SK-N-SH treated with all-trans-retinoic acid at 6 μM for 48 hours (cell line): ENCODE measurements around the gene PDGFB.

ENCODE experiments used
- ATAC-seq: fragments of 200-7000 bp; cut with Tn5 transposase; 3 replicates; pipeline ENCODE4 v1.9.1; 2020; ENCODE audit warnings: mild to moderate bottlenecking, moderate library complexity
- ARNTL ChIP-seq: fragments of 450-650 bp; formaldehyde crosslinking; IDR thresholded peaks from 2 replicates; pipeline ENCODE4 v1.5.0; 2020; ENCODE audit warnings: low read depth, mild to moderate bottlenecking, moderate library complexity, borderline replicate concordance
- BACH2 ChIP-seq: fragments of 250-450 bp; sonication (Bioruptor Pico); IDR thresholded peaks from 2 replicates; pipeline ENCODE4 v1.9.0; 2021; ENCODE audit warnings: mild to moderate bottlenecking, borderline replicate concordance
- CREB5 ChIP-seq: fragments of 250-450 bp; sonication (Bioruptor Pico); IDR thresholded peaks from 2 replicates; pipeline ENCODE4 v1.5.1; 2020; ENCODE audit warnings: low read depth, mild to moderate bottlenecking, moderate library complexity
- CSDC2 ChIP-seq: fragments of 250-450 bp; sonication (Bioruptor Pico); IDR thresholded peaks from 2 replicates; pipeline ENCODE4 v1.5.0; 2020; ENCODE audit warnings: mild to moderate bottlenecking, moderate library complexity
- CSRNP3 ChIP-seq: fragments of 250-450 bp; sonication (Bioruptor Pico); IDR thresholded peaks from 2 replicates; pipeline ENCODE4 v1.5.1; 2021; ENCODE audit warnings: mild to moderate bottlenecking, moderate library complexity
- ESRRG ChIP-seq: fragments of 250-450 bp; sonication (Bioruptor Pico); IDR thresholded peaks from 2 replicates; pipeline ENCODE4 v1.6.1; 2021; ENCODE audit warnings: mild to moderate bottlenecking
- OSR1 ChIP-seq: fragments of 250-450 bp; sonication (Bioruptor Pico); IDR thresholded peaks from 2 replicates; pipeline ENCODE4 v1.8.0; 2022; ENCODE audit warnings: moderate library complexity, mild to moderate bottlenecking, inconsistent platforms
- PATZ1 ChIP-seq: fragments of 250-450 bp; sonication (Bioruptor Pico); IDR thresholded peaks from 2 replicates; pipeline ENCODE4 v1.8.0; 2020; ENCODE audit warnings: mild to moderate bottlenecking, moderate library complexity, borderline replicate concordance
- POU6F1 ChIP-seq: fragments of 250-450 bp; sonication (Bioruptor Pico); IDR thresholded peaks from 2 replicates; pipeline ENCODE4 v1.8.0; 2021; ENCODE audit warnings: low read depth, mild to moderate bottlenecking, moderate library complexity, borderline replicate concordance
- PPARA ChIP-seq: fragments of 250-450 bp; sonication (Bioruptor Pico); IDR thresholded peaks from 2 replicates; pipeline ENCODE4 v1.5.0; 2020; ENCODE audit warnings: mild to moderate bottlenecking, borderline replicate concordance
- SNAI2 ChIP-seq: fragments of 250-450 bp; sonication (Bioruptor Pico); IDR thresholded peaks from 2 replicates; pipeline ENCODE4 v1.5.0; 2020; ENCODE audit warnings: mild to moderate bottlenecking, moderate library complexity
- TCF4 ChIP-seq: fragments of 250-450 bp; sonication (Bioruptor Pico); IDR thresholded peaks from 2 replicates; pipeline ENCODE4 v1.8.0; 2021; ENCODE audit warnings: mild to moderate bottlenecking, moderate library complexity, borderline replicate concordance
- TOX ChIP-seq: fragments of 250-450 bp; sonication (Bioruptor Pico); IDR thresholded peaks from 2 replicates; pipeline ENCODE4 v1.8.0; 2021; ENCODE audit warnings: mild to moderate bottlenecking, moderate library complexity, borderline replicate concordance
- TSHZ2 ChIP-seq: fragments of 250-450 bp; sonication (Bioruptor Pico); IDR thresholded peaks from 2 replicates; pipeline ENCODE4 v1.5.0; 2020; ENCODE audit warnings: mild to moderate bottlenecking, moderate library complexity
- ZC3H10 ChIP-seq: fragments of 250-450 bp; sonication (Bioruptor Pico); IDR thresholded peaks from 2 replicates; pipeline ENCODE4 v1.5.1; 2021; ENCODE audit warnings: mild to moderate bottlenecking, moderate library complexity
- ZFP3 ChIP-seq: fragments of 250-450 bp; sonication (Bioruptor Pico); IDR thresholded peaks from 2 replicates; pipeline ENCODE4 v1.5.0; 2020; ENCODE audit warnings: mild to moderate bottlenecking, moderate library complexity
- ZFP30 ChIP-seq: fragments of 450-650 bp; formaldehyde crosslinking; IDR thresholded peaks from 2 replicates; pipeline ENCODE4 v1.5.0; 2022; ENCODE audit warnings: mild to moderate bottlenecking, moderate library complexity
- ZNF565 ChIP-seq: fragments of 450-650 bp; formaldehyde crosslinking; conservative IDR thresholded peaks from 2 replicates; pipeline ENCODE4 v1.5.0; 2020; ENCODE audit warnings: low read depth, mild to moderate bottlenecking, moderate library complexity
- ZNF70 ChIP-seq: fragments of 450-650 bp; formaldehyde crosslinking; IDR thresholded peaks from 2 replicates; pipeline ENCODE4 v1.5.0; 2020; ENCODE audit warnings: mild to moderate bottlenecking, moderate library complexity
- ZNF8 ChIP-seq: fragments of 450-650 bp; formaldehyde crosslinking; IDR thresholded peaks from 2 replicates; pipeline ENCODE4 v1.5.0; 2020; ENCODE audit warnings: mild to moderate bottlenecking, moderate library complexity

PDGFB gene

GRCh38 chr22:39270280-39270679 lies 25.5 kb upstream of the PDGFB start:
- no peak for ATAC-seq
- TF ChIP-seq ZFP30 (CRISPR knock-in tag) (no peak), ZNF8 (CRISPR knock-in tag) (no peak), TSHZ2 (CRISPR knock-in tag) (no peak), CREB5 (CRISPR knock-in tag) (no peak), SNAI2 (CRISPR knock-in tag) (no peak), OSR1 (no peak), ARNTL (no peak), ZNF565 (CRISPR knock-in tag) (no peak), POU6F1 (no peak), ESRRG (CRISPR knock-in tag) (no peak), PATZ1 (no peak), ZNF70 (CRISPR knock-in tag) (no peak), CSDC2 (no peak), PPARA (no peak), CSRNP3 (CRISPR knock-in tag) (no peak), ZC3H10 (CRISPR knock-in tag) (no peak), ZFP3 (no peak), TOX (CRISPR knock-in tag) (no peak)

GRCh38 chr22:39269095-39269790 lies 24.5 kb upstream of the PDGFB start:
- no peak for ATAC-seq
- no peak for TF ChIP-seq CSDC2
- no peak for TF ChIP-seq ZFP30 (CRISPR knock-in tag)
- TF ChIP-seq CSRNP3 (CRISPR knock-in tag), result no peak
- TF ChIP-seq ZC3H10 (CRISPR knock-in tag), result no peak
- TF ChIP-seq ZNF8 (CRISPR knock-in tag), result no peak
- no peak for TF ChIP-seq TSHZ2 (CRISPR knock-in tag)
- no peak for TF ChIP-seq ZNF70 (CRISPR knock-in tag)
- no peak for TF ChIP-seq PPARA
- no peak for TF ChIP-seq OSR1
- TF ChIP-seq PATZ1, result no peak
- no peak for TF ChIP-seq POU6F1
- TF ChIP-seq TCF4 (CRISPR knock-in tag), result no peak
- TF ChIP-seq BACH2 (CRISPR knock-in tag), result no peak
